Testis (tissue), 3 donors: Measurements from ENCODE around the gene NUFIP1. TPM values are rescaled to one million over a fixed set of nuclear protein-coding genes. Genes with fewer than 3 reads are reported as not detected.

Experiments used
- DNase-seq: peaks from one replicate; pipeline ENCODE4 v3.0.0-alpha.2; 2019
- H3K27ac ChIP-seq, 2 donors: fragments of 200-600 bp; sonication (generic); one replicate each; pipeline ENCODE4 v1.5.1; 2019
- H3K27me3 ChIP-seq: fragments of 200-600 bp; sonication (generic); one replicate; pipeline ENCODE4 v1.5.1; 2019
- H3K36me3 ChIP-seq: fragments of 200-600 bp; sonication (generic); one replicate; pipeline ENCODE4 v1.5.1; 2017; ENCODE audit warnings: low read depth; ENCODE audit errors: missing control alignments
- H3K4me1 ChIP-seq: fragments of 200-600 bp; sonication (generic); one replicate; pipeline ENCODE4 v1.5.1; 2019
- H3K4me3 ChIP-seq, 2 donors: fragments of 200-600 bp; sonication (generic); one replicate each; pipeline ENCODE4 v1.5.1; 2017 to 2019
- H3K9me3 ChIP-seq: fragments of 200-600 bp; sonication (generic); one replicate; pipeline ENCODE4 v1.5.1; 2017
- CTCF ChIP-seq, 3 experiments: fragments of 450-650 bp in 2 of 3; fragments of 200-600 bp in 1 of 3; sonication (generic) in 1 of 3; IDR thresholded peaks; one replicate each; pipeline ENCODE4 v1.5.1; 2016 to 2019; ENCODE audit warnings: antibody characterized with exemption in 3 of 3, mild to moderate bottlenecking in 2 of 3, moderate library complexity in 1 of 3
- POLR2A ChIP-seq: fragments of 450-650 bp; IDR thresholded peaks from one replicate; pipeline ENCODE4 v1.6.1; 2017; ENCODE audit warnings: antibody characterized with exemption, mild to moderate bottlenecking, moderate library complexity
- WGBS, 2 donors: methylation state at CpG; one replicate each; pipeline ENCODE4 v1.1.5; 2018; 5-methylcytosine and 5-hydroxymethylcytosine counted together
- intact Hi-C: fragments of 100-400 bp; cut with DNase I; formaldehyde crosslinking; loops from one replicate; pipeline ENCODE4 v1.15.1; 2023; ENCODE audit warnings: low total_unique reads
- polyA plus RNA-seq: library from polyadenylated mRNA; stranded (reverse); fragments of 350-450 nt; fragmentation: Illumina TruSeq; extraction: RNeasy Lipid Tissue Mini Kit (QIAGEN cat#74804); gene quantifications from one replicate; pipeline ENCODE4 v1.2.3, GENCODE V29; 2014; ENCODE audit warnings: low read depth, low replicate concordance; ENCODE audit not compliant: insufficient read depth
- total RNA-seq, 2 donors: library from RNA; depleted of rRNA; stranded (reverse); fragments of >200 nt; gene quantifications; one replicate each; pipeline ENCODE4 v1.2.3, GENCODE V29; 2016

The NUFIP1 gene
- total and polyA plus RNA-seq, 3 donors from 2014 or later: 7.6 to 8.3 (median 7.9) TPM

GRCh38 chr13:44967704-44968433 lies 21.4 kb downstream of the NUFIP1 start:
- H3K27me3 ChIP-seq: no peaks in the 10 kb centered on the region
- H3K27ac ChIP-seq: peak overlapping the region in 1 of 2 donors; percentile 33
- no peak for DNase-seq
- WGBS, 2 donors: 38 to 57% methylated on average over 3 of the region's 3 CpGs
- H3K9me3 ChIP-seq: no peaks in the 10 kb centered on the region
- no peak overlapping the region for H3K4me3 ChIP-seq
- no peak for TF ChIP-seq POLR2A
- no peak for TF ChIP-seq CTCF (IDR thresholded peaks at IDR 0.05)
- intact Hi-C loops: no loop called here
- peaks cover 3% of the 10 kb centered on the region for H3K4me1 ChIP-seq
- no peaks in the 10 kb centered on the region for H3K36me3 ChIP-seq

GRCh38 chr13:44961997-44962396 lies 27.3 kb downstream of the NUFIP1 start:
- intact Hi-C loops: no loop called here
- Histone ChIP-seq H3K4me1 (no peaks in the 10 kb centered on the region), H3K4me3 (no peak overlapping the region), H3K36me3 (no peaks in the 10 kb centered on the region), H3K27ac (no peak overlapping the region), H3K27me3 (no peaks in the 10 kb centered on the region), H3K9me3 (no peaks in the 10 kb centered on the region)
- TF ChIP-seq CTCF (IDR thresholded peaks at IDR 0.05): no peak
- DNase-seq: no peak
- 97 to 98% methylated on average over 2 of the region's 2 CpGs for WGBS, 2 donors

DNA sequence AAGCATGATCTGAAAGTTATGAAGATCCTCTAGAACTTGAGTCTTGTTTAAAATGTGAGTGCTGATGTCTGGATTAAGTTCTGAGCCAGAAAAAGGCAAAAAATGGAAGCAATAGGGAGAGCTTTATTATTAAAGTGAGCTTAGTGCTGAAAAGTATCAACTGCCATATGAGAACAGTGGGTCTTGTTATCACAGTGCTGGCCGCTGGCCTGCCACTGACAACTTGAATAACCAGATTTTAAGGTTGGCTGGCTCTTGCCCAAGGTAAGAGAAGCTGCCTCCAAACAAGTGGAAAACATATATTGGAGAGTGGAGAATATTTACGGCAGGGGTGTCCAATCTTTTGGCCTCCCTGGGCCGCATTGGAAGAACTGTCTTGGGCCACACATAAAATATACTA lies 33.9 kb downstream of the NUFIP1 start:
- peaks cover 22% of the 10 kb centered on the region for H3K4me1 ChIP-seq
- intact Hi-C loops: no loop called here
- peak overlapping the region in 1 of 2 donors; percentile 65 for H3K27ac ChIP-seq
- H3K27me3 ChIP-seq: no peaks in the 10 kb centered on the region
- WGBS, 2 donors: 70 to 72% methylated on average over 3 of the region's 3 CpGs
- no peaks in the 10 kb centered on the region for H3K9me3 ChIP-seq
- no peak overlapping the region for H3K4me3 ChIP-seq
- DNase-seq: peak; percentile 87
- no peak for TF ChIP-seq CTCF (IDR thresholded peaks at IDR 0.05)
- TF ChIP-seq POLR2A: no peak
- no peaks in the 10 kb centered on the region for H3K36me3 ChIP-seq

DNA sequence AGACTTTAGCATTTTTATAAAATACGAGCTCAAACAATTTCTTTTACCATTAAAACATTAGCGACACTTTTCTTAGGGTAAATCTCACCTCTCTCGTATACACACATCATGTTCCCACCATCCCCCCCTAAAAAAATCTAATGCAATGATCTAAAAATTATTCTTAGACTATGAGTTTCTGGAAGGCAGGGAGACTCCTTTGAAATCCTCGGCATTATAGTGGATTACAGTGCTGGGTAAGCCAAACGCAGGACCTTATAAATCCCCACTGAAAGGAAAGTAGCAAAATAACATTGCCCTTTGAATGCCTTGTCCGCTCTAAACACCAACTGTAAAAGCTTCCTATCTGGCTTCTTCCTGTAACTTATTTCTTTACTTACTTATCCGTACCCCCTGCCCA lies 35.0 kb downstream of the NUFIP1 start:
- peaks cover 22% of the 10 kb centered on the region for H3K4me1 ChIP-seq
- intact Hi-C loops: no loop called here
- DNase-seq: no peak
- no peak overlapping the region for H3K4me3 ChIP-seq
- H3K36me3 ChIP-seq: no peaks in the 10 kb centered on the region
- no peaks in the 10 kb centered on the region for H3K27me3 ChIP-seq
- peak overlapping the region; percentile 38 to 65 for H3K27ac ChIP-seq
- TF ChIP-seq CTCF (IDR thresholded peaks at IDR 0.05) (no peak), POLR2A (no peak)
- 85 to 88% methylated on average over 7 of the region's 7 CpGs for WGBS, 2 donors
- no peaks in the 10 kb centered on the region for H3K9me3 ChIP-seq

DNA sequence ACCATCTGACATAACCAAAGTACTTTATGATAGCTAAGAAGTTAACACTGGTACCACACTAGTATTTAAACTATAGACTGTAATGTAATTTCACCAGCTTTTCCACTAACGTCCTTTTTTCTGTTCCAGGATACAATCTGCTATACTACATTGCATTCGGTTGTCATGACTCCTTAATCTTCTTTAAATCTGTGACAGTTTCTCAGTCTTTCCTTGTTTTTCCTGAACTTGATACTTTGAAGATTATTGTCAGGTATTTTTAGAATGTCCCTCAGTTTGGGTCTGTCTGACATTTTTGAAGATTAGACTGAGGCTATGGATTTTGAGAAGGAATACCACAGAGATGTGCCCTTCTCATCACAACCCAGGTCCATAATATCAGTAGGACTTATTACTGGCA lies 36.6 kb downstream of the NUFIP1 start:
- DNase-seq: no peak
- TF ChIP-seq POLR2A (no peak), CTCF (IDR thresholded peaks at IDR 0.05) (no peak)
- no peaks in the 10 kb centered on the region for H3K9me3 ChIP-seq
- 64 to 77% methylated on average over 2 of the region's 2 CpGs for WGBS, 2 donors
- no peaks in the 10 kb centered on the region for H3K27me3 ChIP-seq
- H3K27ac ChIP-seq: peak overlapping the region; percentile 18 to 73
- intact Hi-C loops: no loop called here
- no peaks in the 10 kb centered on the region for H3K36me3 ChIP-seq
- H3K4me1 ChIP-seq: peaks cover 22% of the 10 kb centered on the region
- no peak overlapping the region for H3K4me3 ChIP-seq
